Activated gamma-delta T cell treated with anti-CD3 and anti-CD28 coated beads, Interleukin-2, amount 50 U/mL, for 16 hours (primary cell): ENCODE results near the gene XPNPEP2.
"Not testable (repeated sequence)": the region's sequence is repeated elsewhere in the genome, so short reads cannot be mapped to it uniquely, and the experiment has no call there.

Experiments
- DNase-seq: peaks from one replicate; pipeline ENCODE4 v3.0.0-alpha.2; 2020; ENCODE audit warnings: low read depth

The XPNPEP2 gene

DNA sequence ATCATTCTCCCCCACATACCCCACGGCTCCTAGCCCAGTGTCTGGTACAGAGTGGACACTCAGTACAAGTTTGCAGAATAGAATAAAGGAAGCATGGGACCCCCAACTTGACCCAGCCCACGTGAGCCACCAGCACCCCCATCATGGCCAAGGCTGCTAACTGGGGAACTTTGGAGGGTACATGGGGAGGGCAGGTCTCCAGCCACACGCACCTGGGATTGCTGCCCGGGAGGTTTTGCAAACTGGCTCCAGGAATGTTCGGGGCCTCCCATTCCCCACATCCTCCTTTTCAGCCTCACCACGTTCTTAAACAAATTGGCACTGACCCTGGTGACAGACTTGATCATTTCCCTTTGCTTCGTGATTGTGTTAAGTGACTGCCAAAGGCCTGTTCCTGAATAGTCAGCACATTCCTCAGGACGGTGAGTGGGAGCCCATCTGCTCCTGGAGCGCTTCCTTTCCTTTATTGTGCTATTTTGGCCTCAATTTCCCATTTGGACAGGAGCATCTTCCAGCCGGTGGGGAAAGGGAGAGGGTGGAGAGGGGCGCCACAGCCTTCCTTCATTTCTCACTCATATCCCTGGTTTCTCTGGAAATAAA, 18.7 kb upstream of the XPNPEP2 start:
- no peak for DNase-seq

GRCh38 chrX:129720741-129721140, 18.0 kb upstream of the XPNPEP2 start:
- DNase-seq = no peak

DNA sequence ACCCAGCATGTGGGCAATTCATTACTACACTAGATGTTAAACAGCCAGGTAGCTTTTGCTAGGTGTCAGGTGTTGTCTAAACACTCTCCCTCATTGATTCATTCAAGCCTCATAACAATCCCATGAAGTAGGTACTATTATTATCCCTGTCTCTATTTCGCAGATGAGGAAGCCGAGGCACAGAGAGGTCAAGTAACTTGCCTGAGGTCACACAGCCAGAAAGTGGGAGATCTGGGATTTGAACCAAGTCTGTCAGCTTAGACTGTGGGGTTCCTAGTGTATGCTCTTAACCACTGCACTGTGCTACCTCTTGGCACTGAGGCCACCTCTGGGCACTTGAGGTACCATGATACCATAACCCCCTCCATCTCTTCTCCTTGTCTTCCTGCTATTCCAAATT, 17.4 kb upstream of the XPNPEP2 start:
- no peak for DNase-seq

- DNase-seq = no peak
These were observed 16.9 kb upstream of the XPNPEP2 start for GRCh38 chrX:129721870-129722269.

- DNase-seq = no peak
These were observed 15.3 kb upstream of the XPNPEP2 start for GRCh38 chrX:129723511-129723910.

- DNase-seq = no peak
These were observed 14.0 kb upstream of the XPNPEP2 start for GRCh38 chrX:129724754-129725153.

- DNase-seq = no peak
These were observed 12.3 kb upstream of the XPNPEP2 start for GRCh38 chrX:129726307-129727111.

DNA sequence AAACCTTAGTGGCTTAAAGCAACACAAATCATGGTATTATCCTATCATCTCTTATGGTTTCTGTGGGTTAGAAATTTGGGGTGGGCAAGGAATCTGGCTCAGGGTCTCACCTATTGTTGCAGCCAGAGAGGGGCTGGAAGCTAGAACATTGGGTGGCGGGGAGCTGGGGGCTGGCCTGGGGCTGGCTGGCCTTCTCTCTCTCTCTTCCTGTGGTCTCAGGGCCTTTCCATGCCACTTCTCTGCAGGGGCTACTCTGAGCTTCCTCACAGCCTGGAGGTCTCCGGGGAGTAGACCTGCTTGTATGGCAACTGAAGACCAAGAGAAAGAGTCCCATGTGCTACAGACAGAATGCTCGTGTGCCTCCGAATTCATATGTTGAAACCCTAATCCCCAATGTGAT, 10.7 kb upstream of the XPNPEP2 start:
- DNase-seq = no peak

GRCh38 chrX:129731228-129731627, 7.6 kb upstream of the XPNPEP2 start:
- DNase-seq = no peak

- no peak for DNase-seq
These were observed 5.9 kb upstream of the XPNPEP2 start for GRCh38 chrX:129732857-129733256.

- no peak for DNase-seq
These were observed 5.4 kb upstream of the XPNPEP2 start for GRCh38 chrX:129733335-129733734.

DNA sequence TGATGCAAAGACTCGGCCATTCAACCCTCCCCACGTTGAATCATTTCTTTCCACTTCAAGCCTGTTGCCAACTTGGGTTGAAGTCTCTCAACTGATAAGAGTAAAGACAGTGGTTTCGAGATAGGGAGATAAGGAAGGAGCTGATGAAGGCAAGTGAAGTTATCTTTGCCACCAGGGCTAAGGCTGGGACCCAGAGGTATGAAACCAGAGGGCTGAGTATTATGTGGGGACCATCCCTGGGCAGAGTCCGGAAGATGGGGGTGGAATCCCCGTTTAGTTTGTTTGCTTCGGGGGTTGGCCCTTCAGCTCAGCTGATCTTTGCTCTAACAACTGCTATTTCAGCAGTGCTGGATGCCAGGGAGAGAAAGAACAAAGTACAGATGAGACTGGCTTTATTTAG, 2.3 kb upstream of the XPNPEP2 start:
- no peak for DNase-seq

GRCh38 chrX:129737916-129738315, 863 bp upstream of the XPNPEP2 start:
- no peak for DNase-seq

DNA sequence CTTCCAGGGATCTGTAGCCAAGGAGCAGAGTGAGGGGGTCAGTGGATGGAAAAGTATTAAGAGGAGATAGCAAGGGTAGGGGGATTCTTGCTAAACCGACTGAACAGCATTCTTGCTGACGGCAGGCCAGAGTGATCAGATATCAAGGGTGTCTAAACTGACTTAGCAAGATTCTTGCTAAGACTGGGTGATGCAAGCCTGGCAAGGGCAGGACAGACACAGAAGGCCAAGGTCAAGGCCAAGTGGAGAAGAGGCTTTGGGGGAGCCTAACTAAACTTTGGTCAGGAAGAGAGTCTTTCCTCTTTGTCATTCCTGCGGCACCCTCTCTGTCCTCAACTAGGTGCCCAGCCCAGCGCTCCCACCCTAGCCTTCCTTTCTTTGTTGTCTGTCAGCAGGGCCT, 799 bp downstream of the XPNPEP2 start:
- DNase-seq = no peak

GRCh38 chrX:129741880-129742758, 3.3 kb downstream of the XPNPEP2 start:
- DNase-seq = no peak

- DNase-seq = not testable (repeated sequence)
These were observed 4.0 kb downstream of the XPNPEP2 start for GRCh38 chrX:129742759-129743152.

DNA sequence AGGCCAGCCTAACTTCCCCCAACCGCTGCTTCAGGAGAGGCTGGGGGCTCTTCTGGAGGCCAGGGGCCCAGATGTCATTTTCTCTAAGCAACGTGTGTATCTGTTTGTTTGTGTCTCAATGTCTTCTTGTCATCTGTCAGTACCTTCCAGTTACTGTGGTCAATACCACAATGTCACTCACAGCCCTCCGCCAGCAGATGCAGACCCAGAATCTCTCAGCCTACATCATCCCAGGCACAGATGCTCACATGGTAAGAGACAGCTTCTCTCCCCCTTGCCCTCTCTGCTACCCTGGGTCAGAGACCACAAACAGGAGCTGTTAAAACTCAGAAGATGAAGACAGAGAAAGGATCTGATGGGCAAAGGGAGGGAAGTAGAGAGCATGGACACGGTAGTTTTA, 5.0 kb downstream of the XPNPEP2 start:
- no peak for DNase-seq

GRCh38 chrX:129744861-129745321, 6.1 kb downstream of the XPNPEP2 start:
- no peak for DNase-seq

DNA sequence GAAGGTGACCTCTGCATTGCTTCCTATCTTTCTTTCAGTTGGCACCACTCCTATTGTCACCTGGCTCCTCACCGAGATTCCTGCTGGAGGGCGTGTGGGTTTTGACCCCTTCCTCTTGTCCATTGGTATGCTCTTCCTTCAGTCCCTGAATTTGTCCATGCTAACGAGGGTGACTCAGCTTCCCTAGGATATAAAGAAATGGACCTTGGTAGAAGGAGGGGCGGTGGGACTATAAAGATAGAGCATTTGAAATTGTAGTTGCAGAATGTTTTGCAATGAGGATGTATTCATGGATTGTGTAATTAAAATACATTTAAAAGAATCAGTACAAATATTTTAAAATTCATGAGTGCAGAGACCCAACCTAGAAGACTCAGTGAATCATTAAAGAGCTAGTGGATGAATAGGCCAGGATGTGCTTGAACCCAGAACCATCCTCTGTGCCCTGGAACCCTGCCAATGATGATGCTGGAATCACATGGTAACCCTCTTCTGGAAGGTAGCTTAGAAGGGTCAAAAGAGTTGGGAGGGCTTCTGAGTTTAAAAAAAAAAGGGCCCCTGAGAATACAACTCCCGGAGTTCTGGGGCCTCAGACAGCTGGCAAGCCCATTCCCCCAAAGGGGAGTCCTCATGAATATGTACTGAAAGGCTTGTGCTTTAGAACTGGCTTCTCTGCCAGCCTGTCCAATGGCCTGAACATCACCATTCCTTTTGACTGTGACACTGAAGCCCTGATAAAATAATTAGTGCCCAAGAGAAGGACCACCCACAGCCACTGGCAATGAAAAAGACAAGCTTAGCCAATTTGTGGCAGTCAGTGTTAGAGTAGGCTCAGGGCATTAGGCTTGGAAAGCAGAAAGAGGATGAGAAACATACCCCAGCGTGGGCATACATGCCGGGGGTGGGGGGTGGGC, 8.0 kb downstream of the XPNPEP2 start:
- DNase-seq = no peak

GRCh38 chrX:129747533-129747932, 8.8 kb downstream of the XPNPEP2 start:
- no peak for DNase-seq

DNA sequence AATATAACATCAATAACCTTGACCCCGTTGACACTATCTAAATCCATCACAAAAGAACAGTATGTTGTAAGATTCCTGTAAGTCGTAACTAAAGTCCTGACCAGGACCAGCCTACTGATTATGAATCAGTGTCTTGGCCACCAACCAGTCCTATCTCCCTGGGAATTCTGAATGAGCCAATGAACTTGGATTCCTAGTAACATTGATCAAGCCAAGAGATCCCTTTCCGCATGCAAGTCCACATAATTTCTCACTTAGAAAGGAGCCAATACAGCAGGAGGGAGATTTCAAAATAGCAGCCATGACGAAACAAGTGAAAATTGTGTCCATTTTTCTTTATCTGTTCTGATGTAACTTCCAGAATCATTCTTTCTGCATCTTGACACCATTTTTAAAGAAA, 9.5 kb downstream of the XPNPEP2 start:
- no peak for DNase-seq

- DNase-seq = no peak
These were observed 10.3 kb downstream of the XPNPEP2 start for GRCh38 chrX:129749069-129749468.
